ENCODE results near the gene CPE.

Gene CPE

DNA sequence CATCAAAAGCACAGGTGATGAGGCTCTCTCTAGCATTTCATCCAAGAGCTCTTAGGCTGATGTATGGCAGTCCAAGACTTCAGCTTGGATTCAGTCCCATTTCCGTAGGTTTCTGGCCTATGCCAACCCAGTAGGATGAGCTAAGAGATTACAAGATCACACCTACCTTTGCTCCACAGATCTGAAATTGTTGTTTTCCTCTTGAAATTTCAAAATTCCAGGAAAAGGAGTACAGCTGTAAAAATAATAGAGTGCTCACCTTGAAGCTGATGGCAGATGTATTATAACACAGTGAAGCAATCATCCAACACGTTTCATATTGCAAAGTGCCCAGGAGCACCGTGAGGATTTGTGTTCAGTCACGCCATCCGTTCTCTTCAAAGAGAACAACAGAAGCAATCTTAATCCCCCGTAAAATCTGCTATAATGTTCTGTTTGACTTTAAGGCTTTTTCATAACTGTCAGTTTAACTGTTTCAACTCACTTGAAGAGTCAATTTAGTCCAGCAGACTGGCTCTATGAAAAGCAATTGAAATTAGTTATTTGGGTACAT lies 137.5 kb downstream of the CPE start:
- no peak for DNase-seq

DNA sequence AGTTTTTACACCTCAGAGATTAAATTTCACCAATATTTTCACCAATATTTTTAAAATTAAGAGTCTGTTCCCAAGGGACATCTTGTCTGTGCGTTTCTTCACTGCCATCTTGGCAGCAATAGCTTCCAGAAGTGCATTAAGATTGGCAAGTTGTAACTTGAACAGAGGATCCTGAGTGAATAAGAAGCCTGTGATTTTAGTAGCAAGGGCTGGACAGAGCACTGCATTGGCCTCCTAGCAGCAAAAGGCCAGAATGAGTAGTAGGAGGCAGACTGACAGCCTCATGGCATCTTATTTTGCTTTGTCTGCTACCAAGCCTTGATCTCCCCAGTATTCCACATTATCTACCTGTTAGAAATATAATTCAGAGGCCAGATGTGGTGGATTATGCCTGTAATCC lies 138.4 kb downstream of the CPE start:
- DNase-seq, result no peak

DNA sequence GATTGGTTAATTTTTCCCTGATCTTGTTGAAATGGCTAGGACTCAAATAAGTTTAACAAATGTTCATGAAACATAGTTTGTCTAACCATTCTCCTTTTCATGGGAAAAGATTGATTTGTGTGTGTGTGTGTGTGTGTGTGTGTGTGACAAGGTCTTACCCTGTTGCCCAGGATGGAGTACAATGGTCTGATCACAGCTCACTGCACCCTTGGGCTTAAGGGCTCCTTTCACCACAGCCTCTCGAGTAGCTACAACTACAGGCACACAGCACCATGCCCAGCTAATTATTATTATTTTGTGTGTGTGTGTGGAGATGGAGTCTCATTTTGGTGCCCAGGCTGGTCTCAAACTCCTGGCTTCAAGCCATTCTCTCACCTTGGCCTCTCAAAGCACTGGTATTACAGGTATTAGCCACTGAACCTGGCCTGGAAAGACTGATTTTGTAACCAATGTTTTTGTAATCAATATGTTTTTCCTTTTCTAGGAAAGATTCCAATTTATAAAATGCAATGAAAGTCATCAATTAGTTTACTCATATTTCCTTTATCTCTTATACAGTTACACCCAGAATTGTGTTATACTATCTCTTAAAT lies 139.3 kb downstream of the CPE start:
- no peak for DNase-seq

DNA sequence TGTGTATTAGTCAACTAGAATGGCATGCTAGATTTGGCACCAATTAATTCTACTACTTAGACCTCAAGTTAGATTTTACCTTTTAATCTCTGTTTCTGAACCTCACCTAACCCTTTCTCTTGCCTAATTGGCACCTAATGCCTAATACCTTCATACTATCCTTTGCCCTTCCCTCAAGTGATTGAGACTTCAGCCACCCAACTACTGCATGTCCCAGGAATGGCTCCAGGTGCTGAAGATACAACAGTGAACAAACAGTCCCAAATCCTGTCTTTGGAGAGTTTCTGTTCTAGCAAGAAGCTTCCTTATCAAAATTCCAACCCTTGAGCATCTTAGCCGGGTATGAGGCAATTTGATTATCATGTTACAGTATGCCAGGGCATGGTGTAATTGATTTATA lies 139.9 kb downstream of the CPE start:
- DNase-seq, result no peak

DNA sequence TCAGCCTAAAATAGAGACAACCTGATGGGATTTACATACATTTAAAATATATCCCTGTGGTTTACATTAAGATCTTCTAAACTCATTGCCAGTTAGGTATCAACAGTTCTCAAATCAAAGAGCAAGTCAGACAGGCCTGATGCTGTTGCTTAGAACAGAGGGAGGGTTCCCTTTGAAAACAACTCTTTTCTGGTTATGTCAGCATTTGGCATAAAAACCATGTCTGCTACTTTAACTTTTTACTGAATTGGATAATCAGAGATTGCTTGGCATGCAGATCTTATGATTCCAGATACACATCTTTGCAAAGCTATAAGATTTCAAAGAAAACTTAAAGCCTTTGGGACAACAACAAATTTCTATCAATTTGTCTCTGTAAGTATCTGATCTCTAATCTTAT lies 140.8 kb downstream of the CPE start:
- DNase-seq, result no peak

DNA sequence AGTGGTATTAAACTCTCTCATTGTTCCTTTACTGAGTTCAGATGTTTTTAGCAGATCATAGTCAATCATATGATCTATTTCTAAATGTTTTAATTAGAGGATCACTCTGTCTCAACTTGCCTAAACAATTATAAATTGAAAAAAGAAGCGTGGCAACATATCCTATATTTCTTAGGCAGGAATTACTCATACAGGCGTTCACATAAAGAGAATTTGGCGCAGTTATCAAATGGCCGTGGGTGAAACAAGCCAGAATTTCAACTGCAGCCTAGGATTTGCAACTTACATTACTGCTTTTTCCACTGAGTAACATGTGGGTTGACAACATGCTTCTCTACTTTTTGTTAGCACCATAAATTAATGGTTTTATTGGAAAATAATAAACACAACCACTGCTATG lies 141.3 kb downstream of the CPE start:
- DNase-seq, result no peak

DNA sequence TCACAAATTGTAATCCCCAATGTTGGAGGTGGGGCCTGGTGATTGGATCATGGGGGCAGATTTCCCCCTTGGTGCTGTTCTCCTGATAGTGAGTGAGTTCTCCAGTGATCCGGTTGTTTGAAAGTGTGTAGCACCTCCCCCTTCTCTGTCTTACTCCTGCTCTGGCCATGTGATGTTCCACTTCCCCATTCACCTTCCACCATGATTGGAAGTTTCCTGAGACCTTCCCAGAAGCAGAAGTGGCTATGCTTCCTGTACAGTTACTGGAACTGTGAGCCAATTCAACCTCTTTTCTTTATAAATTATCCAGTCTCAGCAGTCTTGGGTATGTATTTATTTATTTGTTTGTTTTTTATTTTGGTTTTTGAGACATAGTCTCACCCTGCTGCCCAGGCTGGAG lies 143.2 kb downstream of the CPE start:
- no peak for DNase-seq

DNA sequence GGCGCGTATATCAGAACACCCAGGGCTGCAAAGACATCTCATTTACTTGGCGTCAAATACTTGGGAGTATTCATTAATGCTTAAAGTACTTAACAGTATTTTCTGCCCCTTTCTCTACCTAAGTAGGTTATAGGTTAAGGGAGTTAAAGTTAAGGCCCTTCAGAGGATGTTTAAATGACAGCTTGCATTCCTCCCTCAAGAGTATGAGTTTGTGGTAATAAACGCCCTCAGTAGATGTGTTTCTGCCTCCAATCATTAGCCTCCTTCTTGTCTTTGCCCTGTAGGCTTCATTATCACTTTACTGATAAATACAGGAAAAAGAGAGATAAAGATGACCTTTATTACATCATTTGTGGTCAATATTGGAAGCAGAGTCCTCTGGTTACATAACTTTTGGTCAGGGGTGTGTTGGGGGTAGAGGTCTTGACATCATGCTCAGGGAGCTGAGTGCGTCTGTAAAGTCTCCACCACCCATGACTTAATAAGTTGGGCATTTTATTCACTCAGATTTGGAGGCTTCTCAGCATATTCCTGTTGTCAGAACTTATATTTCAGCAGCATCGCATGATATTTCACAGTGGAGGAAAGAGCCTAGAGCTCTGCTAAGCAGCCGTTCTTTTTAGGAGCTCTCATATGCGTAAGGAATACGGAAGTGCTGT lies 145.9 kb downstream of the CPE start:
- DNase-seq, result no peak

DNA sequence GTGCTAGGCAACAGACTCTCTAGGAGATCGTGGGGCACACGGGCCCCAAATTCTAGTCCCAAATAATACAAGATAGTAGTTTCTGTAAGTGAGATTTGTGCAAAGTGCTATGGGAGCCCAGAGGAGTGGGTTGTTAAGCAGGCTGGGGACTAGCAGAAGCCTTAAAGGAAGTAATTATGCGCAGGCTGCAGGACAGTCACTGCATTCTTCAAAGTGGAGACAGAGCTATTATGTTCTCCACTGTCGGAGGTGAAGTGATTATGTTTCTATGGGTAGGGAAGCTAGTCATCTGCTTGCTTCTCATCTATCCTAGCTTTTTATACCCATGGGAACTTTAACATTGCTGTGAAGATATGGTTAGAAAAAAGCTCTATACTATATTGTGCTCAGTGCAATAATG lies 154.2 kb downstream of the CPE start:
- DNase-seq, result no peak

DNA sequence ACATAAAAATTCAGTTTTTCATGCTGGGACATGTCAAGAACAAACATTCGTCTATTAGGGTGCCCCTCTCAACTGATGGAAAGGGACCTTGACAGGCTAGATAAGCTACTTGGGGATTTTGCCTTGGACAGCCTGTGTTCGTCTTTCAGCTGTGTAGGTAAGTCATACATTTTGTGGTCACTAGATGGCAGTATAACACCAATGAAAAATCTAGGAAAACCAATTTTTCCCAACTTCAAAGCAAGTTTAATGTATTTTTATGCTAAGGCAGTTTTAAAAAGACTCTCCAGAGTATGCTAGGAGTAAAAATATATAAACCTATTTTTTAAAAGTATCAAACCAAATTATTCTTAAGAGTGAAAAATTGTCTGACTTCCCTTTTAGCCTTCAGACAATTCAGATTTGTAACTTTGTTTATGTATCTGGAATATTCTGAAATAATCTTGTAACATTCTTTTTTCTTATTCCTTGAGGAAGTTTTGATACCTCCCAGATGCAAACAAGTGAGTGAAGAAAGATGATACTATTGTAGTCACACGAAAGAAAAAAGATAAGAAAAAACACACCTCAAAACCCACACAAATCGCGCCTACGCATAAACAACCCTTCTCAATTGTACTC lies 158.3 kb downstream of the CPE start:
- peak; percentile 23 to 77 for DNase-seq

DNA sequence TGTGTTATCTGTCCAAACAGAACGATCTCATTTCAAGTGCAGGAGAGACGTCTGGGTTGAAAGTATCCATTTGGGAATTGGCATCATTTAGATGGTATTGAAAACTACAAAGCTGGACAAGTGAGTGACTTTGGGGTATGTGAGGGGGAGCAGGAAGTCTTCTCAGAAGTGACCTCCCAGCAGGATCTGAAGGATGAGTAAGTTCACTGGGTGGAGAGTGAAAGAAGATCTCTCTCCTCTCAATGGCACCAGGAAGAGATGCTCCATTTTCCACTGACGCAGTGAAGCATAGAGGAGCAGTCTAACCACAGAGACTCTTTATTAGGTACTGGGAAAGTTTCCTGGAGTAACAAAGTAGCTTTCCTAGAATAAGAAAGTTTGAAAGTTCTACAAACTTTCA lies 161.0 kb downstream of the CPE start:
- no peak for DNase-seq

DNA sequence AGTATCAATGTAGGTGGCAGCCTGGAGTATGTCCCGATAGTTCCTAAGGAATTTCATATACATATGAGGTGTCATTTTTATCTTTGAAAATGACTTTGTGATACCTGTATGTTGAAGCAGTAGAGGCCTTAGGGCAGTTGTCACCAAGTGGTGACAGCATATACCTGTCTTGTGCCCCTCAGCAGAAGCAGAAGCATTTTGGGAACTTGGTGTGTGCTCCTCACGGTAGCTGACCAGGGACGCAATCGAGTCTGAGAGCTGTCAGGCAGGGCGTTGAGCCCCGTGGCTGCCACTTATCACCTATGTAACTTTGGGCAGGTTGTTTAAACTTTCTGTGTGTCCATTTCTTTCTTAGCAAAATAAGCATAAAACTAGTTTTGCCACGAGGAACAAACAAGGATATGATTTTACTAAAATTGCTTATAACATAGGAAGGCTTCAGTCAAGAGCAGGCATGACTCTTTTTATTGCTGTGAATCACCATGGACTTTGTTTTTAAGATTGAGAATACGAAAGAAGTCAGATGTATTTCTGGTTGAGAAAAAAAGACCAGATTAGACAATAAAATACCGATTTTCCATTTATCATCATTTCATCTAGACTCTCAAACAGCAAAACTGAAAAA lies 161.5 kb downstream of the CPE start:
- no peak for DNase-seq

DNA sequence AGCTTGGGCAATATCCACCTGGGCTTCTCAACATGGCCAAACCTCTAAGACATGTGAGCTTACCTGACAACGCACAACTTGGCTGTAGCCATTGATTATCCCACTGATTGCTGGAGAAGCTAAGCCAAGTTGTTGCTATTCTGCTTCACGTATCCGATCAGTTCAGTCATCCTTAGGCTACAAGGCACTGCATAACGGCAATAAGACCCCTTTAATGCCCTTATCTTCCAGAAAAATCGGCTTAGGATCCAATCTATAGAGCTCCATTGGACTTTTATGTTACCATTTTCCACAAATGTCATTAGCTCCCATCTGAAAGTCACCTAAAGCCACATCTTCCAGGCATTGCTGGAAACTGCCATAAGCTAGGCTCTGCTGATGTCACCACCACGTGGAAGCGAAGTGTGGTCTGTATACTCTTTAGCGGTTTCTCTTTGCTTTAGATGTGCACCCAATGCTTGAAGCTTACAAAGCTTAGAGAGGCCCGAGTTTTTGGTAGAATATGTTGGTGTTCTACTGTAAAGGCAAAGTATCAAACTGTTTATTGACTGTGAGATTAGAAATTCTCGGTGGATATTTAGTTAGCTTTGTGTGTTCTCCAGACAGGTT lies 163.1 kb downstream of the CPE start:
- no peak for DNase-seq

DNA sequence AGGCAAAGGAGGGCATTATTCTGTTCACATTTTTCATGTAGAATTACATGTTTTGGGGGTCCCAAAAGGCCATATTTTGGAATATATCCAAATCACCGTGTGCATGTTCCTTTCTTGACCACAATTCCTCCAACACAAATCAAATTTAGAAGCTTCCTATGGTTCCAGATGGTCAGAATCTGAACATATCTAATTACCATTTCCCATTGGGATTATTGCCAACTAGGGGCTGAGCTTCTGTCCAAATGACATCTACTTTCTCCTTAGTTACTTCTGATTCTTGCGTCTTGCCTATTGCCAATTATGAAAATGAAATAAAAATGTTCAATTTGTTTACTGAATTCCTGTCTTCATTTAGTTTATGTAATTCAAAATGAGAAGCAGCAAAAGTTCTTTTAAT lies 163.7 kb downstream of the CPE start:
- peak; percentile 63 to 81 for DNase-seq
